NCI-H2227 (cell line): Measurements from ENCODE around the gene ANKRD53.
A peak's percentile ranks its signal among the peaks of the same experiment; 100 is the strongest.

ENCODE experiments used
- DNase-seq: peaks from one replicate; lab custom pipeline; 2025; ENCODE audit not compliant: unreplicated experiment; lab: John Stamatoyannopoulos, UW

ANKRD53 gene

DNA sequence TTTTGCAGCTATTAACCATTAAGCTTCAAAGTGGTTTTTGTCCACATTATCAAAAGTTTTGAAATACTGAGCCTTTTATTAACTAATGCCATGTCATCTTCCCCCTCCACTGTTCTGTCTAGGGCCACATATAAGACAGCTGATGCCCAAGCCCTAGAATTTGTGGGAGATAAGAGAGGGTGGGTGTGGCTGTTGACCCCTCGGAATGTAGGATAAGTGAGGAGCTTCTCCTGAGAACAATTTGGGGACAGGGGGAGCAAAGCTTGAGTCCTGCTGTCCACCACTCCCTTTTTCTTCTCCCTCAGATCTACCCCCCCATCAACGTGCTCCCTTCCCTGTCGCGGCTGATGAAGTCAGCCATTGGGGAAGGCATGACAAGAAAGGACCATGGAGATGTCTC lies 14.3 kb upstream of the ANKRD53 start:
- no peak for DNase-seq

DNA sequence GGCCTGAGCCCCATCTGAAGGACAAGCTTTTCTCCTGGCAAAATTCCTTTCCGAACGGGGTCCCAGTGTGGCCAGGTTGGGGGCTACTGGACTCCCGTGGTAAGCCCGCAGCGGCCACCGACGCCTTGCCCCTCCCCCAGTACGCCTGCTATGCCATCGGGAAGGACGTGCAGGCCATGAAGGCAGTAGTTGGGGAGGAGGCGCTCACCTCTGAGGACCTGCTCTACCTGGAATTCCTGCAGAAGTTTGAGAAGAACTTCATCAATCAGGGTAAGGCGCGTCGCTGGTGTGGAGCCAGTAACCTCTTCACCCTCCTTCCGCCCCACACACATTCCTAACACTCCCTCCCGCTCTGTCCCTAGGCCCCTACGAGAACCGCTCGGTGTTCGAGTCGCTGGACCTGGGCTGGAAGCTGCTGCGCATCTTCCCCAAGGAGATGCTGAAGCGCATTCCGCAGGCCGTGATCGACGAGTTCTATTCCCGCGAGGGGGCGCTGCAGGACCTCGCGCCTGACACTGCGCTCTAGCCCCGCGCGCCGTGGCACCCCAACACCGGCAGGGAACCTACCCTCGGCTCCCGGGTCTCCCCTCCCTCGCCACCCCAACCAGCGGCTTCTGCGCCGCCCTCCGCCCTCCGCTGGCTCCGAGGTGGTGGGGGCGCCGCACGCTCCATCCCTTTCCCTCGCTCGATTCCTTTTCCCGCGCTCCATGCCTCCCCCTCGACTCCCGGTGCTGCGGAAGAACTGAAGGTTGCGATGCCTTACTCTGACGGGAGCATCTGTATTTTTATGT lies 13.6 kb upstream of the ANKRD53 start:
- no peak for DNase-seq

DNA sequence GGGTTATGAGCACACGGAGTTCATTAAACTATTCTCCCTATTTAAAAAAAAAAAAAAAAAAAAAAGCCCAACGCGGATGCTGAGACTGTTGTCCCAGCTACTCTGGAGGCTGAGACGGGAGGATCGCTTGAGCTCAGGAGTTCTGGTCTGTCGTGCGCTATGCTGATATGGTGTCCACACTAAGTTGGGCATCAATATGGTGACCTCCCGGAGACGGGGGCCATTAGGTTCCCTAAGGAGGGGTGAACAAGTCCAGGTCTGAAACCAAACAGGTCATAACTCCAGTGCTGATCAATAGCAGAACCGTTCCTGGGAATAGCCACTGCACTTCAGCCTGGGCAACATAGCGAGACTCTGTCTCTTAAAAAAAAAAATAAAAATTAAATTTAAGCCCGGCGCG lies 12.9 kb upstream of the ANKRD53 start:
- DNase-seq: no peak

DNA sequence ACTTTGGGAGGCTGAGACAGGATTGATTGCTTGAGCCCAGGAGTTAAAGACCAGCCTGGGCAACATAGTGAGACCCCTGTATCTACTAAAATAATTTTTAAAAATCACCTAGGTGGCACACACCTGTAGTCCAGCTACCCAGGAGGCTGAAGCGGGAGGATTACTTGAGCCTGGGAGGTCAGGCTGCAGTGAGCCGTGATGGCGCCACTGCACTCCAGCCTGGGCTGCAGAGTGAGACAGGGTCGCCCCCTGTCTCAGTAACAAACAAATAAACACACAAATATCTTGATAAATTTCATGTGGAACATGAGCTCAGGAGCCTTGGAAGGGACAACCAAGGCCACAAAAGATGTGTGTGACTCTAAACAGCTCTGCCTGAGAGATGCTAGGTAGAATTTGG lies 11.7 kb upstream of the ANKRD53 start:
- DNase-seq: no peak

DNA sequence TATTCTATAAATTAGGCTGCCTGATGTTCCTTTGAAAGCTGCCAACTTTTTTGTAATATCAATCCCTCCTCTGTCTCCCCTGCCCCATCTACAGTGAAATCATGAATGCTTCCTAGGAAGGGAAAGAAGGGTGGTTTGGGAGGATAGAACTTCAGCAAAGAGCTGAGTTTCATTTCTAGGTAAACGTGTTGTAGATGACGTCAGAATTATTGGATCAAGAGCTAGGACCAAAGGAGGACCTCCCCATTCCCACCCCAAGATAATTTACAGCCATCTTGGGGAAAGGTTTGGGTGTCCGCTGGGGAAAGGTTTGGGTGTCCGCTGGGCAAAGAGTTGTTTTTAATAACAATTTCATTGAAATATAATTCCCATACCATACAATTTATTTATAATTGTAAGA lies 11.2 kb upstream of the ANKRD53 start:
- DNase-seq: no peak

DNA sequence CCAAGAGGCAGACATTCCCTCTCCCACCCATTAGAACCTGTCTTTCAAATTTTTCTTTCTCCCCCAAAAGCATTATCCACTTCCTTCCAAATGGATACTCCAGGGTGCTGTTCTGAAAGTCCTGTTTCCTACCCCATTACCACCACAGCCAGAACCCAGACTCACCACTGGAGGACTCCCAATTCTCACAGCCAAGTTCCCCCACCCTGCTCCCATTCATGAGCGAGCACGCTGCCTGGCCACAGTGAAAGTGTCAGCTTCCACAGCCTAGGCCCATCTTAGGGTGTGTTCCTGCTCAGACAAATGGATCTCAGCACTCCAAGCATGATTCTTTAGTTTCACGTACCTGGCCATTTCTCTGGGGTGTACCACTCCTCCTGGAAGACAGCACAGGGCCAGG lies 3.8 kb upstream of the ANKRD53 start:
- DNase-seq: no peak

DNA sequence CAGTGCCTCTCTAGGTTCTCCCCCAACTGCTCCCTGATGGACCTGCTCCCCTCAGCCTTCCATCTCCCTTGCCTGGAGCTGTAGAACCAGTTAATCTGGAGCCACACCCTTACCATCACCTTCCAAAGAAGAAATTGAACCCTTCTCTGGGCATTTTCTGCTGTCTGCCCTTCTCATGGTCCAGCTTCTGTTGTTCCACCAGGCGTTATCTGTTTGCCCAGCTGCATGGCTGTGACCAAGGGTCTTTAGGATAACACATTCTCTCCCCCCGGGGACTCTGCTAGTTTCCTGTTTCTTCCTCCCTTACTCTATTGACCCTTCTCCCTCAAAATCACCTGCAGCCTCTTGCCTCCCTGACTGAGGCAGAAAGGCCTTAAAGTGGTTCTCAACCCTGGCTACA lies 3.2 kb upstream of the ANKRD53 start:
- DNase-seq: no peak

DNA sequence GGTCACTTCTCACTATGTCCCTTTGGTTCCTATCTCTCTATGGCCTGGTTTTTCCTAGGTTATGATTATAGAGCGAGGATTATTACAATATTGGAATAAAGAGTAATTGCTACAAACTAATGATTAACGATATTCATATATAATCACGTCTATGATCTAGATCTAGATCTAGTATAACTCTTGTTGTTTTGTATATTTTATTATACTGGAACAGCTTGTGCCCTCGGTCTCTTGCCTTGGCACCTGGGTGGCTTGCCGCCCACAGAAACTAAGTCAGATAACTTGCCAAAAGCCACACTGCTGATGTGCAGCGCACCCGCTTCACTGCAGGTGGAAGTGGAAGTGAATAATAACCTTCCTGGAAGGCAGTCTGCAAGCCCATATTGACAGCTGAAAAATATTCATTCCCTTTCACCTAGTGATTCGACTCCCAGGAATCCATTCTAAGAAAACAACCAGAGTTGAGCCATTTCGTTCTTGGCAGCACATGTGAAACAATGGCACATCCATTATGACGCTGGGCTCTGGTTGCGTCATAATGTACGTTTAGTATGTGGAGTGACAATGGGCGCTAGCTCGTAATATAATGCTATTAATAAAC lies 725 bp upstream of the ANKRD53 start:
- peak; percentile 75 for DNase-seq

DNA sequence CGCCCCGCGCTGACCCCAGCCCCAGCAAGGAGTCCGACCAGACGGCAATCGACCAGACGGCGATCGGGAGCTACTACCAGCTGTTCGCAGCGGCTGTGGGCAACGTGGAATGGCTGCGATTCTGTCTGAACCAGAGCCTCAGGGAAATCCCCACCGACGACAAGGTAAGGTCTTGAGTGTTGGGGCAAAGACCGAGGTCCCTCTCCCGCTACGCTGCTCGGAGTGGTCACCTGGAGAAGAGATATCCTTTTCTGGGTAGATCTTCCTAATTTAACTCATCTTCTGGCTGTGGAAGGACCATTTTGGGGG lies 704 bp downstream of the ANKRD53 start:
- no peak for DNase-seq

DNA sequence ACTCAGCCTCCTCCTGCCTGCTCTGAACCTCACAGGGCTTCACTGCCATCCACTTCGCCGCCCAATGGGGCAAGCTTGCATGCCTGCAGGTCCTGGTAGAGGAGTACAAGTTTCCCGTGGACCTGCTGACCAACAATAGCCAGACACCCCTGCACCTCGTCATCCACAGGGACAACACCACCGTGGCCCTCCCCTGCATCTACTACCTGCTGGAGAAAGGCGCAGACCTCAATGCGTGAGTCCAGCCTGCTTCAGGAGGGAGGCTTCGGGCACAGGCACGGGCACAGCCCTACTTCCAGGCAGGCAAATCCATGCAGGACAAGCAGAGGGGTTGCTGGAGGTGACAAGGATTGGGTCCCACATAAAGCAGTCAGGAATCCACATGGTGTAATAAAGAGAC lies 1.2 kb downstream of the ANKRD53 start:
- no peak for DNase-seq

DNA sequence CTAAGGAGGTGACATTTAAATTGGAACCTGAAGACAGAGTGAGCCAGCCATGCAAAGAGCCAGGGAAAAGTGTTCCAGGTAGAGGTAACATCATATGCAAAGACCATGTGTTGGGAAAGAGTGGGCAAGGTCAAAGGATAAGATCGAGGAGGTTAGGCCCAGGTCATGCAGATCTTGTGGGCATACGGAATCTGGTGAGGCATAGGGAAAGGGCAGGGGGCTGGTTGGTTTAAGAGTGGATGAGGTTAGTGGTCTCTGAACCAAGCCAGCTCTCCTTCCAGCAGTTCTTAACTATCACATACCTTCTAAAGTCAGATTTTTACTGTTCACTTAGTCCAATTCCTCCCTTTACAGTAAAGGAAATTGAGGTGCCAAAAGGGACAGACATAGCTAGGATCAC lies 3.0 kb downstream of the ANKRD53 start:
- no peak for DNase-seq

DNA sequence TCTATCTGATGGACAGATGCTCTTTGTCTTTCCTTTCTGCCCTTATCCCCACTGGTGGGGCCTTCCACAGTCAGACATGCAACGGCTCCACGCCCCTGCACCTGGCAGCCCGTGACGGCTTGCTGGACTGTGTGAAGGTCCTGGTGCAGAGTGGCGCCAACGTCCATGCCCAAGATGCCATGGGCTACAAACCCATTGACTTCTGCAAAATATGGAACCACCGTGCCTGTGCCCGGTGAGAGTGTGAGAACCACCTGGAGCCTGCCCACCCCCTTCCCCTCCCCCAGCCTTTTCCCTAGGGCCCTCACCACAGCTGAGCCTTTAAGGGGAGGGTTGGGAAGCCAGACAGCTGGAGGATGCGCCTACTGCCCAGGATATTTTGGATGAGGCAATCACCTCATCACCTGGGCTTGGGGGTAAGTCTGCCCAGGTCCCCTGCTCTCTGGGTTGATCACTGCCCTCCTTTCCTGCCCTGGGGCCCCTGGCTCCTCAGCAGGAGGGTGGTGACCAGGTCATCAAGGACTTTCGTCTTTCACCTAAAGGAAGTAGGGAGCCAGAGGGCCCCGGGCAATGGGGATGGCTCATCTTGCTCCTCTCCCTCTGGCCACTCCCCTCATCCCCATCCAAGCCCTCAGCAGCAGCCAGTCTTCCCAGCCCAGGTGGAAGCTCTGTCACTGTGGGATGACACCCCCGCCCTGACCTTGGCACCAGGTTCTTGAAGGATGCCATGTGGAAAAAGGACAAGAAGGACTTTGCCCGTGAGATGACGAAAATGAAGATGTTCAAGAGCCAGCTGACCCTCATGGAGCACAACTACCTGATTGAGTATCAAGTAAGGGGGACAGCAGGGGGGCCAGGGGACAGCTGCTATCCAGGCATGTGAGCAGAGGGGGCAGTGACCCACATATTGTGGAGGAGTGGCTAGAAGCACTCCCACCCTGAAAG lies 3.7 kb downstream of the ANKRD53 start:
- no peak for DNase-seq

DNA sequence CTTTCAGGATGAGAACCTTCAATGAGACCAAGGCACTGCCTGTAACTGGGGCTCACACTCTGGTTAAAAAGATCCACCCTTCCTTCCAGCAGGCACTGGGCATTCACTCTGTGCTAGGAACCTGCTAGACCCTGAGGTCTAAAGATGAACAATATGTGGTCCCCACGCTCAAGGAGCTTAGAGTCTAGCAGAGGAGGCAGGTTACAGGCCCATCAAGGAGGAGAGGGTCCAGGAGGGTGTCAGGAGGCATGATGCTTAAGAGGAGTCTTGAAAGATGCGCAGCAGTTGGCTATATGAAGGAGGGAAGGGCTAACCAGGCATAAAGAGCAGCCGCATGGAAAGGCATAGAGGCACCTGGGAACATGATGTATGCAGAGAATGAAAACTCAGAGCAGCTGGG lies 4.5 kb downstream of the ANKRD53 start:
- DNase-seq: no peak

DNA sequence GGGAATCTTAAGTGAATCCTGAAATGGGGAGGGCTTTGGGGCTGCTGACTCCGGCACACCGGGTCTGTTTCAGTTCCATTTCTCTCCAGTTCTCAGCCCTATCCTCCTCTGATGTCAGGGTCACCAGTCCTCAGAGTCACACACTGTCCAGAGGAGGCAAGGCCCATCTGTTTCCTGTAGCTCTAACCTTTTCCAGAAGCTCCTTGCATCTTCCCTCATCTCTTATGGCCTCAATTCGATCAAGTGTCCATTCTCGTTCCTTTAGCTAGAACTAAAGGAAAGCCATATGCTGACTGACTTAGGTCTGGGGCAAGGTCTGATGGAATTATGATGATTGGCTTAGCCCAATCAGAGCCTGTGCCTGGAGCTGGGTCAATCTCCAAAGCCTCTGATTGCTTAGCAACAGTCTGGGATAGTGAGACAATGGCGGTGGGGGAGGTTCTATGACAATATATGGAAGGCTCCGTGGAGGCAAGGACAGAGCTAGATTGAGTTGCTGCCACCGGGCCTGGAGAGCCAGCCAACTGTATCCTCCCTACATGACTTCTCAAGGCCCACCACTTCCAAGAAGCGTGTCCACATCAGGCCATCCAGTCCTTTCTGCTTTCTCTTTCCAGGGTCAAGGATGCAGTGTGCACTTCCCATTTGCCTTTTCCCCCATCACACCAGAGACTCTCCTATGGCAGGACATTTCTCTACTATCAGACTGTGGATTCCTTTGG lies 5.2 kb downstream of the ANKRD53 start:
- DNase-seq: no peak

DNA sequence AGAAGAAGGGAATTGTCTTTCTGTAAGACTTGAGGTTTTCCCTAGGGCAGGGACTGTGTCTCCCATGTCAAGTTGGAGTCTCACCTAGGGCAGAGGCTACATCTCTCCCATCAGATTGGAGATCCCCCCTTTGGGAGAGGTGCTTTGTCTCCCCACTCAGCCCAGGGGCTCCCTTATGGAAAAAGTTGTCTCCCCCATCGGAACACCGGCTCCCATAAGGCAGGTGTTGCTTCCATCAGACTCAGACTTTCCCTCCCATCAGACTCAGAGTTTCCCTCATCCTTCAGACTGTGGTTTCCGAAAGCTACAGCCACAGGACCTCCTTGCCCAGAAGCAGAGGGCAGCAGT lies 5.8 kb downstream of the ANKRD53 start:
- no peak for DNase-seq

DNA sequence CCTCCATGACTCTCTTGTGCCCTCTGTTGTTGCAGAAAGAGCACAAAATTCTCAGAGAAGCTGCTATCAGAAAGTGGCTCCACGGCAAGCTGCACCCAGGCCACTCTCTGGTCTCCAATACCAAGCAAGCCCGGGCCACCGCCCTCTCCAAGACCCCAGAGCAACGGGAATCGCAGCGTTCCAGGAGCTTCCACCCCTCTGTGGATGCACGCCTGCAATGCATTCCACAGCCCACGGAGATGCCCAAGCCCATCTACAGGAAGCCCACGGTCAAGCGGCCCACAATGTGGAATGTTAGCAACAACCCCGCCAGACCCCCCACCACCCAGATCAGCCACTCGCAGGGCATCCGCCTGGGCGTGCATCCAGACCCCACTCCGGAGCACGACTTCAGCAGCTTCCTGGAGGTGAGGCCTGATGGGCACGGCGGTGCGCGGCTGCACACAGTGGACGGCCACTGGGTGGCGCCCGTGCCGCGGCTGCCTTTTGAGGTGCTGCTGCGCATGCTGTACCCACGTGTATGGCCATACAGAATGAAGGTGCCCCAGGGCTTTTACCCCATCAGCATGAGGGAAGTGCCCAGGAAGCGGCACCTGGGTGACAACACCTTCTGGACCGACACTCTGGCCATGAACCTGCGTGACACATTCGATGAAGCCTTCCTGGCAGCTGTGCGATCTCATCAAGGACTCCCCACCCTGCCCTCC lies 6.3 kb downstream of the ANKRD53 start:
- DNase-seq: no peak

DNA sequence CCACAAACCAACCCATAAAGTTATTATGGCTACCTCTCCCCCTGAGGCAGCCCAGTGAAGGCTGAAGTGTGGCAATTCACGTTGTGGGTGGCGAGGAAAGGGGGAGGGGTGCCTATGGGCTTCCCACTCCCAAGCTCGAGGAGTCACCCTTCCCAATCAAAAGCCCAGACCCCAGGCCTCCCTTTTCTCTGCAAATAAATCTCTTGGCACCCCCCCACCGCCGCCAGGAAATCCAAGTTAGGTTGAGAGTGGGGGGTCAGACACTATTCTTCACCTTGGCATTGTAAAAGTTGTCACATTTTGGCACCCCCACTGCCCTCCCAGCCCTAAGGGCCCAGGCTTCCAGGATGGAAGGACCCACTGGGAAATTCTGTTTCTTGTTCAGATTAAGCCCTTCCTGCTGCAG lies 6.9 kb downstream of the ANKRD53 start:
- DNase-seq: no peak

DNA sequence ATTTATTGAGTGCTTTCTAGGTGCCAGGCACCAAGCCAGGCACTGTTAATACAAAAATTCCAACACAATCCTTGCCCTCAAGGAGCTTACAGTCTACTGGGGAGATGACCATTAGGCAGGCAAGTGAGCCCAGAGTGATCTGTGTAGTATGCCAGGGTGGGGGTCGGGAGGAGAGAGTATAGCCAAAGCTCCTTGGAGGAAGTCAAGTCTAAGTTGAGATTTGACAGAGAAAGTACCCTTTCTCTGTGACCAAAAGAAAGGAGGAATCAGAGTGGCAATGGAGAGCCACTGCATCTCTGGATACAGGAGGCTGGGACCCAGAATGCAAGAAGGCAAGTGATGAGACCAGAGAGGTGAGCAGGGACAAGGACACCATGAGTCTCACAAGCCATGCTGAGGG lies 7.5 kb downstream of the ANKRD53 start:
- DNase-seq: no peak

DNA sequence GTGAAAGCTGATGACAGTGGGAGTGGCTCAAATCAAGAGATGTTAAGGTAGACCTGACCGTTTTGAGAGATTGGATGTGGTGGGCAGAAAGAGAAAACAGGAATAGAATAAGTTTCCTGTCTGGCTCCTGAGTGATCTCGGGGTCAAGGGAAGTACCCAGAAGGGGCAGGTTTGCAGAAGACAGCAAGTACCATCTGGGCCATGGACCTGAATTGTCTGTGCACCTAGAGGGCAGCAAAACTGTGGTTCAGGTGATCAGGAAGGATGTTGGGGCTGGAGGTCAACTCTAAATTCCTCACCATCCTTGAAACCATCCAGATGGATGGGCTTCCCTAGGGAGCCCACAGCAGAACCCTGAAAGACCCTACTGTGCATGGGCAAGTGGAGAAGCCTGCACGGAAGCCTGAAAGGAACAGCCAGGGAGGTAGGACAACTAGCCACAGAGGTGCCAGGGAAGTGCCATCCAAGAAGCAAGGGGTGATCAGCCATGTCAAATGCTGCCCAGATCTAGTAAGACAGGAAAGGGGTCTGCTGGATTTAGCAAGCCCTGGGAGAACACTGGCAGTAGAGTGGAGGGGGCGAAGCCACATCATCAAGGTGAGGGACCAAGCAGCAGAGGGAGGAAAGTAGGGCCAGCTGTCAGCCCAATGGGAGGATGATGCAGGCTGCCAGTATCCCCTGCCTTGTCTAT lies 8.2 kb downstream of the ANKRD53 start:
- DNase-seq: no peak

DNA sequence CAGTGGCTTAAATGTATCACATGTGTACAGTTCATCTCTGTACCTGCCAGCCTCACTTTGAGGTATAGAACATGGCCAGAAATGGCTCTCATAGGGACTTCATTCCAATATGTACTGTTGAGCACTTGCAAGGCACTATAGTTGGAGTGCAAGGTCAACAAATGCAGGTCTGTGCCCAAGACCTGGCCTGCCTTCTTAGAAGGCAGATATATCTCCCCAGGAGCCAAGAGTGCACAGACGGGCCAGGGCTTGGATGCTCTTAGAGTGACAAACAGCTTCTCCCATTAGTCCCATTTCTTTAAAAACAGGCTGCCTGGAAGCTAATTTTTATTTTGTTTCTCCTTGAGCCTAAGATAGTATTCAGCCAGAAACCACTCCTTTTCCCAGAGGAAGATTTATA lies 9.0 kb downstream of the ANKRD53 start:
- no peak for DNase-seq
